B cell (primary cell): ENCODE results near the gene GRHPR. TPM values are rescaled to one million over a fixed set of nuclear protein-coding genes. Genes with fewer than 3 reads are reported as not detected.
A peak's percentile ranks its signal among the peaks of the same experiment; 100 is the strongest.

Experiments
- ATAC-seq: fragments of 200-7000 bp; cut with Tn5 transposase; one replicate; pipeline ENCODE4 v1.10.0; 2021; ENCODE audit warnings: low read depth, mild to moderate bottlenecking, moderate number of reproducible peaks, moderate library complexity
- CTCF ChIA-PET: fragments of 350-600 bp; sonication (Branson Sonifier 250); formaldehyde crosslinking; loops from one replicate; lab custom pipeline; 2021; ENCODE audit warnings: antibody characterized with exemption, inconsistent platforms; lab: Charles Lee
- POLR2A ChIA-PET: fragments of 350-600 bp; sonication (Branson Sonifier 250); formaldehyde crosslinking; loops from one replicate; lab custom pipeline; 2021; ENCODE audit warnings: antibody characterized with exemption; lab: Charles Lee
- DNase-seq: peaks from one replicate; pipeline ENCODE4 v3.0.0; 2013
- H2AFZ ChIP-seq: 2 replicates; pipeline ENCODE4 v1.6.1; 2012; ENCODE audit warnings: mild to moderate bottlenecking, low read depth, low read length; ENCODE audit not compliant: insufficient read depth, poor library complexity, severe bottlenecking
- H3K27ac ChIP-seq, 2 donors: 1 replicate in 1 of 2; 2 replicates in 1 of 2; pipeline ENCODE4 v1.5.1; 2012 to 2013; ENCODE audit warnings: low read length in 2 of 2, mild to moderate bottlenecking in 2 of 2, moderate library complexity in 1 of 2
- H3K27me3 ChIP-seq, 4 experiments: fragments of 200-600 bp in 1 of 4; sonication (generic) in 1 of 4; replicated peaks in 1 of 4; 1 replicate in 2 of 4; 2 replicates in 2 of 4; pipeline versions ENCODE4 v1.6.1 to v1.7.0; 2013 to 2016; ENCODE audit warnings: low read length in 3 of 4, mild to moderate bottlenecking in 2 of 4, mixed read lengths in 1 of 4, moderate library complexity in 1 of 4; ENCODE audit not compliant: insufficient read depth in 4 of 4, control insufficient read depth in 3 of 4; ENCODE audit errors: control extremely low read depth in 1 of 4
- H3K36me3 ChIP-seq, 2 experiments: replicated peaks in 1 of 2; 1 replicate in 1 of 2; 2 replicates in 1 of 2; pipeline versions ENCODE4 v1.6.1 to v1.7.1; 2013; ENCODE audit warnings: low read length in 1 of 2; ENCODE audit not compliant: insufficient read depth in 2 of 2, control insufficient read depth in 1 of 2; ENCODE audit errors: control extremely low read depth in 1 of 2, extremely low read depth in 1 of 2
- H3K4me1 ChIP-seq, 2 donors: fragments of 200-600 bp in 1 of 2; sonication (generic) in 1 of 2; 1 replicate in 1 of 2; 2 replicates in 1 of 2; pipeline versions ENCODE4 v1.5.1 to v1.6.1; 2013 to 2017; ENCODE audit warnings: low read length in 2 of 2; ENCODE audit not compliant: control insufficient read depth in 2 of 2, insufficient read depth in 2 of 2
- H3K4me2 ChIP-seq: replicated peaks from 2 replicates; pipeline ENCODE3; 2012; ENCODE audit warnings: mild to moderate bottlenecking, low read depth, low read length; ENCODE audit not compliant: poor library complexity, severe bottlenecking
- H3K4me3 ChIP-seq, 5 experiments: fragments of 200-600 bp in 1 of 5; sonication (generic) in 1 of 5; 1 replicate in 3 of 5; 2 replicates in 2 of 5; pipeline versions ENCODE4 v1.5.1 to v1.7.0; 2011 to 2016; ENCODE audit warnings: low read length in 4 of 5, mild to moderate bottlenecking in 4 of 5, low read depth in 2 of 5, control low read depth in 1 of 5, moderate library complexity in 1 of 5; ENCODE audit not compliant: insufficient read depth in 1 of 5; ENCODE audit errors: control extremely low read depth in 1 of 5, extremely low read depth in 1 of 5
- H3K79me2 ChIP-seq: fragments of 200-600 bp; sonication (generic); one replicate; pipeline ENCODE4 v1.6.0; 2016; ENCODE audit warnings: low read length; ENCODE audit not compliant: control insufficient read depth, insufficient read depth
- H3K9ac ChIP-seq: fragments of 200-600 bp; sonication (generic); 2 replicates; pipeline ENCODE4 v1.6.1; 2017; ENCODE audit warnings: mild to moderate bottlenecking, low read length, moderate library complexity
- H3K9me3 ChIP-seq, 3 donors: one replicate each; pipeline versions ENCODE4 v1.6.1 to v1.7.1; 2013; ENCODE audit warnings: low read length in 2 of 3; ENCODE audit not compliant: control insufficient read depth in 2 of 3, insufficient read depth in 1 of 3; ENCODE audit errors: control extremely low read depth in 1 of 3
- H4K20me1 ChIP-seq: 2 replicates; pipeline ENCODE4 v1.6.0; 2012; ENCODE audit warnings: mild to moderate bottlenecking, low read length; ENCODE audit not compliant: insufficient read depth, control insufficient read depth, poor library complexity, severe bottlenecking
- H3K27ac Mint-ChIP-seq: one replicate; pipeline ENCODE4 v1.8.0; 2021; ENCODE audit warnings: mixed read lengths
- H3K27me3 Mint-ChIP-seq: one replicate; pipeline ENCODE4 v1.8.0; 2021; ENCODE audit warnings: mixed read lengths
- H3K4me1 Mint-ChIP-seq: one replicate; pipeline ENCODE4 v1.8.0; 2021; ENCODE audit warnings: mixed read lengths
- H3K4me3 Mint-ChIP-seq: one replicate; pipeline ENCODE4 v1.8.0; 2021; ENCODE audit warnings: mixed read lengths
- H3K9me3 Mint-ChIP-seq: one replicate; pipeline ENCODE4 v1.8.0; 2022; ENCODE audit warnings: mixed read lengths; ENCODE audit not compliant: insufficient read depth
- EZH2 ChIP-seq: IDR thresholded peaks from 2 replicates; pipeline ENCODE4 v1.6.1; 2012; ENCODE audit warnings: borderline replicate concordance, low read depth, mild to moderate bottlenecking, moderate library complexity, low read length; ENCODE audit not compliant: insufficient read depth, poor library complexity, severe bottlenecking
- WGBS: methylation state at CpG from one replicate; pipeline ENCODE4 v1.1.5; 2013; ENCODE audit warnings: missing lambda C conversion rate; ENCODE audit not compliant: insufficient coverage; 5-methylcytosine and 5-hydroxymethylcytosine counted together
- intact Hi-C: fragments of 100-400 bp; cut with micrococcal nuclease; formaldehyde crosslinking; loops from one replicate; pipeline ENCODE4 v1.10.0; 2022
- polyA plus RNA-seq: library from polyadenylated mRNA; depleted of rRNA; stranded (reverse); fragments of >200 nt; gene quantifications from 2 replicates; pipeline ENCODE4 v1.2.3, GENCODE V29; 2012
- total RNA-seq, 2 donors: library from RNA; stranded (reverse); fragments of 120-200 nt in 1 of 2; gene quantifications; 1 replicate in 1 of 2; 2 replicates in 1 of 2; pipeline versions ENCODE4 v1.2.3 to v1.2.4, GENCODE V29; 2013 to 2022
- TF ChIP-seq, protein P1 (sequence below): fragments of 200-600 bp; IDR thresholded peaks from one replicate; pipeline ENCODE4 v1.8.0; 2022; ENCODE audit warnings: antibody characterized with exemption, mild to moderate bottlenecking

The GRHPR gene
- total and polyA plus RNA-seq, 2 donors (not counting 1 experiment from before 2014, with no cell fraction given), result 121 to 138 TPM

DNA sequence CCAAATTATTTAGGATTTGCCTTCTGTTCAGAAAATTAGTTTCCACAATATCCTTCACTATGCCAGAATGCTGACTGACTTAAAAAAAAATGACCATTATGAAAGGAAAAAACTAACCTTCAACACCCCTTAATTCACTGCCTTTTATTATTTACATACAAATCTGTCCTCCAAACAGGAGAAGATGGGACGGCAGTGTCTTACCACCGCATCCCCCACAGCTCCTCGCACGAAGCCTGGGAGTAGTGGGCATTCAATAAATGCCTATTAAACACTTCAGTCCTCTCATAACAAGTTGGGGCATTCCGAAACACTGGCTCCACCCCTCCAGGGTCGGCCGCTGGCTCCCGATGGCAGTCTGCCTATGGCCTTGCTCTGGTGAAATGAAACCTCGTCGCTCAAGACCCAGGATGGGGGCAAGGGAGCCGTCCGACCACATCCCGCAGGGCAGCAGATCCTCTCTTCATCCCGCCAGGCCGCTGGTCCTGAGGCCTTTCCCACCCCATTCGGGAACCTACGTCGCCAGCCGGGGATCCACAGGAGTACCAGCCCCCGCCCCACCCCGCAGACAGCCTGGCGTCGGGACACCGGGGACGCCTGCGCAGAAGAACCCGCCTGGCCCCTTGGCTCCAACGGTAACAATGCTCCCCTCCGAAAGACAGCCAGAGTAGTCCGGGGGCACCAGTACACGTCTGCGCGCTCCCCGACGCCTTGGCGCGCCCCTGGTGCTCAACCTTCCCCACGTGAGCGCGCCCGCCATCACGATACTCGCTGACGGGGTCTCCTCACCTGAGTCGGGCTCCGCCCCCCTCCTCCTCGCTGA lies 42.1 kb downstream of the GRHPR start:
- Histone ChIP-seq H2AFZ (peak overlapping the region; percentile 95), H3K27ac (peak overlapping the region; percentile 93 to 98), H3K9me3 (no peaks in the 10 kb centered on the region), H3K79me2 (peaks cover 54% of the 10 kb centered on the region), H3K4me1 (peaks cover 23 to 27% of the 10 kb centered on the region in 2 donors), H3K27me3 (no peaks in the 10 kb centered on the region), H3K36me3 (peaks cover 0 to 2% of the 10 kb centered on the region in 2 experiments), H3K9ac (peak overlapping the region; percentile 100), H4K20me1 (peaks cover 17% of the 10 kb centered on the region), H3K4me2 (peak overlapping the region; percentile 84), H3K4me3 (peak overlapping the region; percentile 75 to 99 (median 95))
- intact Hi-C loops, result loop anchor here (1.0 to 10.0 kb wide), 12 partner anchors 21 to 1730 kb away; partner anchors contain the start of genes CREB3, FBXO10, GRHPR and POLR1E
- peak; percentile 48 for ATAC-seq
- ChIA-PET POLR2A (interaction anchor here (0.7 to 2.2 kb wide), 4 partner anchors 21 to 128 kb away, joined by 3 to 10 read pairs (median 5); partner anchors contain the start of genes POLR1E and TOMM5), CTCF (interaction anchor here (0.6 to 1.9 kb wide), 2 partner anchors 10 to 16 kb away, joined by 3 to 12 read pairs; no protein-coding TSS in a partner anchor)
- Mint-ChIP-seq H3K27me3 (no peaks in the 10 kb centered on the region), H3K9me3 (no peaks in the 10 kb centered on the region), H3K4me3 (peak overlapping the region; percentile 95), H3K27ac (peak overlapping the region; percentile 98), H3K4me1 (peaks cover 30% of the 10 kb centered on the region)
- DNase-seq, result peak; percentile 94
- TF ChIP-seq, protein P1, sequence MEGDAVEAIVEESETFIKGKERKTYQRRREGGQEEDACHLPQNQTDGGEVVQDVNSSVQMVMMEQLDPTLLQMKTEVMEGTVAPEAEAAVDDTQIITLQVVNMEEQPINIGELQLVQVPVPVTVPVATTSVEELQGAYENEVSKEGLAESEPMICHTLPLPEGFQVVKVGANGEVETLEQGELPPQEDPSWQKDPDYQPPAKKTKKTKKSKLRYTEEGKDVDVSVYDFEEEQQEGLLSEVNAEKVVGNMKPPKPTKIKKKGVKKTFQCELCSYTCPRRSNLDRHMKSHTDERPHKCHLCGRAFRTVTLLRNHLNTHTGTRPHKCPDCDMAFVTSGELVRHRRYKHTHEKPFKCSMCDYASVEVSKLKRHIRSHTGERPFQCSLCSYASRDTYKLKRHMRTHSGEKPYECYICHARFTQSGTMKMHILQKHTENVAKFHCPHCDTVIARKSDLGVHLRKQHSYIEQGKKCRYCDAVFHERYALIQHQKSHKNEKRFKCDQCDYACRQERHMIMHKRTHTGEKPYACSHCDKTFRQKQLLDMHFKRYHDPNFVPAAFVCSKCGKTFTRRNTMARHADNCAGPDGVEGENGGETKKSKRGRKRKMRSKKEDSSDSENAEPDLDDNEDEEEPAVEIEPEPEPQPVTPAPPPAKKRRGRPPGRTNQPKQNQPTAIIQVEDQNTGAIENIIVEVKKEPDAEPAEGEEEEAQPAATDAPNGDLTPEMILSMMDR, result no peak
- TF ChIP-seq EZH2, result no peak
- WGBS, result under 1% methylated on average over 47 of the region's 47 CpGs
